ENCODE measurements around the gene ZNF532.

ZNF532 gene

GRCh38 chr18:58975296-58975695 is 110.6 kb downstream of the ZNF532 start:
- TF ChIP-seq CTCF (IDR thresholded peaks at IDR 0.05; ENCODE audit: low read depth, low read length, missing control alignments) = no peak
- no peak overlapping the region for H3K4me3 ChIP-seq (ENCODE audit: low read depth, low read length)
- no peak for DNase-seq (ENCODE audit: low read depth)
- in situ Hi-C loops (cut with HindIII; ENCODE audit: low sequenced_read_pairs) = no loop called here

- no peak for DNase-seq (ENCODE audit: low read depth)
- no peak overlapping the region for H3K4me3 ChIP-seq (ENCODE audit: low read depth, low read length)
- in situ Hi-C loops (cut with HindIII; ENCODE audit: low sequenced_read_pairs) = no loop called here
- TF ChIP-seq CTCF (IDR thresholded peaks at IDR 0.05; ENCODE audit: low read depth, low read length, missing control alignments) = no peak
These were observed 111.1 kb downstream of the ZNF532 start for GRCh38 chr18:58975781-58976180.

- TF ChIP-seq CTCF (IDR thresholded peaks at IDR 0.05; ENCODE audit: low read depth, low read length, missing control alignments) = no peak
- H3K4me3 ChIP-seq (ENCODE audit: low read depth, low read length) = no peak overlapping the region
- in situ Hi-C loops (cut with HindIII; ENCODE audit: low sequenced_read_pairs) = no loop called here
- no peak for DNase-seq (ENCODE audit: low read depth)
These were observed 112.5 kb downstream of the ZNF532 start for GRCh38 chr18:58977223-58977622.

GRCh38 chr18:58977801-58978200 is 113.1 kb downstream of the ZNF532 start:
- in situ Hi-C loops (cut with HindIII; ENCODE audit: low sequenced_read_pairs) = no loop called here
- TF ChIP-seq CTCF (IDR thresholded peaks at IDR 0.05; ENCODE audit: low read depth, low read length, missing control alignments) = no peak
- H3K4me3 ChIP-seq (ENCODE audit: low read depth, low read length) = no peak overlapping the region
- no peak for DNase-seq (ENCODE audit: low read depth)

- TF ChIP-seq CTCF (IDR thresholded peaks at IDR 0.05; ENCODE audit: low read depth, low read length, missing control alignments) = no peak
- no peak for DNase-seq (ENCODE audit: low read depth)
- in situ Hi-C loops (cut with HindIII; ENCODE audit: low sequenced_read_pairs) = no loop called here
- H3K4me3 ChIP-seq (ENCODE audit: low read depth, low read length) = no peak overlapping the region
These were observed 114.2 kb downstream of the ZNF532 start for GRCh38 chr18:58978916-58979315.

GRCh38 chr18:58979615-58980014 is 114.9 kb downstream of the ZNF532 start:
- no peak for DNase-seq (ENCODE audit: low read depth)
- in situ Hi-C loops (cut with HindIII; ENCODE audit: low sequenced_read_pairs) = no loop called here
- TF ChIP-seq CTCF (IDR thresholded peaks at IDR 0.05; ENCODE audit: low read depth, low read length, missing control alignments) = no peak
- no peak overlapping the region for H3K4me3 ChIP-seq (ENCODE audit: low read depth, low read length)

GRCh38 chr18:58980991-58981390 is 116.3 kb downstream of the ZNF532 start:
- no peak for DNase-seq (ENCODE audit: low read depth)
- TF ChIP-seq CTCF (IDR thresholded peaks at IDR 0.05; ENCODE audit: low read depth, low read length, missing control alignments) = no peak
- H3K4me3 ChIP-seq (ENCODE audit: low read depth, low read length) = no peak overlapping the region
- in situ Hi-C loops (cut with HindIII; ENCODE audit: low sequenced_read_pairs) = no loop called here
